MG63 (cell line): ENCODE data around the gene YPEL3. TPM values are rescaled to one million over a fixed set of nuclear protein-coding genes. Genes with fewer than 3 reads are reported as not detected.
A peak's percentile ranks its signal among the peaks of the same experiment; 100 is the strongest.

Source experiments
- DNase-seq: peaks from one replicate; pipeline ENCODE4 v3.0.0-alpha.2; 2020
- H3K27me3 ChIP-seq: fragments of 250-450 bp; sonication (Bioruptor Pico); 2 replicates; pipeline ENCODE4 v1.5.1; 2020; ENCODE audit warnings: mild to moderate bottlenecking, moderate library complexity
- H3K36me3 ChIP-seq: fragments of 250-450 bp; sonication (Bioruptor Pico); 2 replicates; pipeline ENCODE4 v1.5.1; 2020; ENCODE audit warnings: mild to moderate bottlenecking, moderate library complexity
- H3K4me3 ChIP-seq: fragments of 250-450 bp; sonication (Bioruptor Pico); 2 replicates; pipeline ENCODE4 v1.5.1; 2020; ENCODE audit warnings: mild to moderate bottlenecking, moderate library complexity
- H3K9me3 ChIP-seq: fragments of 250-450 bp; sonication (Bioruptor Pico); 2 replicates; pipeline ENCODE4 v1.5.1; 2020; ENCODE audit warnings: mild to moderate bottlenecking, moderate library complexity
- total RNA-seq: library from RNA; depleted of rRNA; stranded (reverse); fragments of >200 nt; shearing (Covaris generic); gene quantifications from 2 replicates; pipeline ENCODE4 v1.2.3, GENCODE V29; 2014; ENCODE audit warnings: low replicate concordance

Gene YPEL3
- total RNA-seq, 1 experiment from 2014 or later: 13.1 TPM

- Histone ChIP-seq H3K36me3 (peaks cover 4% of the 10 kb centered on the region; the same call in 1 of the 2 replicates), H3K9me3 (0 out of 2 replicates have a peak, but pooled peaks cover 2% of the 10 kb centered on the region), H3K4me3 (no peak overlapping the region), H3K27me3 (no peaks in the 10 kb centered on the region)
- no peak for DNase-seq
These were observed 8.1 kb upstream of the YPEL3 start for GRCh38 chr16:30104090-30104489.

GRCh38 chr16:30096862-30097563, 1.0 kb upstream of the YPEL3 start:
- 0 out of 2 replicates have a peak, but pooled peaks cover 3% of the 10 kb centered on the region for H3K36me3 ChIP-seq
- DNase-seq: no peak
- H3K4me3 ChIP-seq: no peak overlapping the region
- H3K27me3 ChIP-seq: no peaks in the 10 kb centered on the region
- H3K9me3 ChIP-seq: peaks cover 20% of the 10 kb centered on the region

- Histone ChIP-seq H3K27me3 (no peaks in the 10 kb centered on the region), H3K36me3 (0 out of 2 replicates have a peak, but pooled peaks cover 3% of the 10 kb centered on the region), H3K9me3 (peaks cover 20% of the 10 kb centered on the region), H3K4me3 (no peak overlapping the region)
- no peak for DNase-seq
These were observed 591 bp downstream of the YPEL3 start for GRCh38 chr16:30095166-30096078.

- no peak for DNase-seq
These were observed 1.4 kb downstream of the YPEL3 start for GRCh38 chr16:30094541-30095165.

GRCh38 chr16:30092373-30093010, 3.5 kb downstream of the YPEL3 start:
- Histone ChIP-seq H3K36me3 (peaks cover 3% of the 10 kb centered on the region; the same call in 1 of the 2 replicates), H3K9me3 (peaks cover 11% of the 10 kb centered on the region), H3K27me3 (no peaks in the 10 kb centered on the region), H3K4me3 (peak overlapping the region; percentile 51)
- DNase-seq: peak; percentile 56

More at GRCh38 chr16:30094541-30095165, 1.4 kb downstream of the YPEL3 start:
- Histone ChIP-seq H3K4me3 (no peak overlapping the region), H3K36me3 (0 out of 2 replicates have a peak, but pooled peaks cover 3% of the 10 kb centered on the region), H3K27me3 (no peaks in the 10 kb centered on the region), H3K9me3 (peaks cover 18% of the 10 kb centered on the region)

- Histone ChIP-seq H3K9me3 (peaks cover 4% of the 10 kb centered on the region), H3K27me3 (no peaks in the 10 kb centered on the region), H3K4me3 (peak within 1 kb of the TSS; percentile 51), H3K36me3 (peaks cover 3% of the 10 kb centered on the region; the same call in 1 of the 2 replicates)
- DNase-seq: peak; percentile 96
These were observed 4.3 kb downstream of the YPEL3 start, which contains the start of gene TBX6 for GRCh38 chr16:30091474-30092372. TSS of gene TBX6 (minus strand) at chr16:30091924. CDS start at chr16:30091193, 731 bp downstream.

GRCh38 chr16:30090610-30091331, 5.2 kb downstream of the YPEL3 start:
- Histone ChIP-seq H3K4me3 (no peak overlapping the region), H3K9me3 (no peaks in the 10 kb centered on the region), H3K27me3 (no peaks in the 10 kb centered on the region), H3K36me3 (peaks cover 7% of the 10 kb centered on the region; the same call in 1 of the 2 replicates)
- no peak for DNase-seq

- no peak for DNase-seq
- H3K9me3 ChIP-seq: no peaks in the 10 kb centered on the region
- H3K36me3 ChIP-seq: peaks cover 24% of the 10 kb centered on the region
- H3K27me3 ChIP-seq: no peaks in the 10 kb centered on the region
- H3K4me3 ChIP-seq: no peak overlapping the region
These were observed 7.0 kb downstream of the YPEL3 start for GRCh38 chr16:30088832-30089624.

GRCh38 chr16:30088237-30088831, 7.7 kb downstream of the YPEL3 start:
- Histone ChIP-seq H3K4me3 (no peak overlapping the region), H3K9me3 (no peaks in the 10 kb centered on the region), H3K27me3 (no peaks in the 10 kb centered on the region), H3K36me3 (peaks cover 31% of the 10 kb centered on the region)
- no peak for DNase-seq

GRCh38 chr16:30087181-30087898, 8.7 kb downstream of the YPEL3 start:
- Histone ChIP-seq H3K27me3 (no peaks in the 10 kb centered on the region), H3K36me3 (peaks cover 41% of the 10 kb centered on the region), H3K9me3 (no peaks in the 10 kb centered on the region), H3K4me3 (no peak overlapping the region)
- no peak for DNase-seq

- Histone ChIP-seq H3K4me3 (no peak overlapping the region), H3K9me3 (no peaks in the 10 kb centered on the region), H3K27me3 (no peaks in the 10 kb centered on the region), H3K36me3 (peaks cover 47% of the 10 kb centered on the region)
- no peak for DNase-seq
These were observed 9.5 kb downstream of the YPEL3 start for GRCh38 chr16:30086291-30087140.

GRCh38 chr16:30085820-30086219, 10.2 kb downstream of the YPEL3 start:
- DNase-seq: no peak
- H3K9me3 ChIP-seq: no peaks in the 10 kb centered on the region
- H3K4me3 ChIP-seq: no peak overlapping the region
- peaks cover 54% of the 10 kb centered on the region for H3K36me3 ChIP-seq
- H3K27me3 ChIP-seq: no peaks in the 10 kb centered on the region

GRCh38 chr16:30085247-30085646, 10.8 kb downstream of the YPEL3 start:
- no peak for DNase-seq
- Histone ChIP-seq H3K36me3 (peaks cover 59% of the 10 kb centered on the region), H3K9me3 (no peaks in the 10 kb centered on the region), H3K27me3 (no peaks in the 10 kb centered on the region), H3K4me3 (no peak overlapping the region)
